ENCODE results near the gene CBLB.

The CBLB gene

DNA sequence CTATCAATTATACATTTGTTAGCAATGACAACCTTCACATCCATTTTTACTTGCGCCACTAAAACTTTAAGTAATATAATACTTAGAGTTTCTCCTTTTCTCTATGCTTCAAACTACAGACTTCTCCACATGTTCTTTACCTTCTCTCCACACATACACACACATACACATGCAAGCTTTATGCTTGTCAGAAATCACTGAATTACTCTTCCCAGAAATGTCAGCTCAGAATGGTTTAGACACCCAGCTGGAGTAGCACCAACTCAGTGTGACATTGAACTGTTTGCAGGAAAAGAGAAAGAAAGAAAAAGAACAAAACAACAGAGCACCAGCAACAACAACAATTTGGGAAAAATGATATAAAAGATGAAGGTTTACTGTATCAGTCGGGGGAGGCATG lies 20.9 kb downstream of the CBLB start:
- no peak for DNase-seq (ENCODE audit: low read depth in 1 of 2, low spot score in 1 of 2)

DNA sequence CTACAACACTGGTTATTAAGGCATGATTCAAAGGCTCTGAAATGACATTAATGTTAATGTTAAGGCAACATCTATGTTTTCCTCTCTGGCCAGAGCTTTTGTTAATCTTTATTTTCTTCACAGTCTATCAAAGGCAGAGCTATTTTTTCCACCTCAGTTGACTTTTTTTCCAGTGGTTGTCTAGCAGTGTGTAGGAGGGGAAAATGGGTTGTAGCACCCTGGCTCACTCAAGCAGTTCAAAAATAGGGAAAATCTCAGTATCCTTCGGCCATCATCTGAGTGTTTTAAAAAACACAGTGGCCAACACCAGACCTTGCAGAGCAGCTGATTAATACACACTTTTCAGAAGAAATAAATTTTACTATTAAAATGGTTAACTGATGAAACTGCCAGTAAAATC lies 21.4 kb downstream of the CBLB start:
- no peak for DNase-seq (ENCODE audit: low read depth in 1 of 2, low spot score in 1 of 2)

DNA sequence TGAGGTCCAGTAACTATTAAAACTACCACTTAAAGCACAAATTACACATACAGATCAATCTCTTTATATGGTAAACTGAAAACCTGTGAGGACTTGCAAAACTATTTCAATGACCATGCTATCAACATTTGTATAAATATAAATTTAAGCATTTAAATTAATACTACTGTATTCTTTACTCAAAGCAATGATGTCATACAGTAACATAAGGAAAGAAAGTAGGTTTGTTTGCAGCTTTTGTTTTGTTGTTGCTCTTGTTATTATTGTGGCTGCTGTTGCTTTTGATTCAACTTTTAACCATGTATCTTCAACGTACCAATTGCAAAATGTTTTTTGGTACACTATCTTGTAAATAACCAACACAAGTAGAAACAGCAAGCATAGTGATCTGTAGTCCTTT lies 22.0 kb downstream of the CBLB start:
- DNase-seq (ENCODE audit: low read depth in 1 of 2, low spot score in 1 of 2): no peak

DNA sequence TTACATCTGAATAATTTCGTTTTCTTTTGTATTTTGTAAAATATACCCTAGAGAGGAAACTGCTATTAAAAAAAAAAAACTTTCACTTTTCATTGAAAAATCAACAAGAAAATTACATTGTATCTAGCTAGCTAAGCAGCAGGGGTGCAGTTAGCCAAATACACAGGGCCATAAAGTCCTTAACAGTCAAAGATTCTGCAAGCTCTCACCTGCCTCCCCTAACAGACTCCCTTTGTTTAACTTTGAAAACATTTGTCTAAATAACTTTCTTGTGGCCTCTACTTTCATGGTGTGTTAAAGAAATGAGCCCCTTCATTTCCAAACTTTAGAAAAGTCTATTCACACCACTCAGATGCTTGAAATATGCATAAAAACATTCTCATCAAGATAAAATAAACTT lies 23.3 kb downstream of the CBLB start:
- no peak for DNase-seq (ENCODE audit: low read depth in 1 of 2, low spot score in 1 of 2)

DNA sequence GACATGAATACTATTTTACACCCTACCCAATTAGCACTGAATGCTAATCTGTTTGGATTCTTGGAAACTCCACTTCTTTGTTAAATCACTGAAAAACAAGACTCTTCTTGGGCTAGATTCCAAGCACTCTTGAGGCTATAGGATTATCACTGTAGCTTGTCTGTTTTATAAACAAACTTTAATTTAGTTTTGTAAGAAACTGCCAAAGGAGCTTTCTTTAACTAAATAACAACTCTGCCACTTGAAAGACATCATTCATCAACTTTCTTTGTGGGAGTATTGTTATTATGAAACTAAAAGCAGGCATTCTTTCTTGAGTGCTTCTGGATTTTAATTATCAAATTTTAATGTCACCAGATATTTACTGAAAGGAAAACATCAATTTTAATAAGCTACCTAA lies 24.1 kb downstream of the CBLB start:
- no peak for DNase-seq (ENCODE audit: low read depth in 1 of 2, low spot score in 1 of 2)

DNA sequence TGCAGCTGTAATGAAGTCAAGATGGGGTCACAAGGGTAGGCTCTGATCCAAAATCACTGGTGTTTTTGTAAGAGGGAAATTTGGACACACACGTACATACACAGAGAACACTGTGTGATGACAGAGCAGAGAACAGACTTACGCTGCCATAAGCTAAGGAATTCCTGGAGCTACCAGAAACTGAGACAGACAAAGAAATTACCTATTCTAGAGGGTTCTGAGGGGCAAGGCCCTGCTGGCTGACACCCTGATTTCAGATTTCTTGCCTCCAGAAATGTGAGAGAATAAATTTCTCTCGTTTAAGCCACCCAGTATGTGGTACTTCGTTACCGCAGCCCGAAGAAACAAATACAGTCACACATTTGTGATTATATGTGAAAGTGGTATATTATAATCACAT lies 24.8 kb downstream of the CBLB start:
- no peak for DNase-seq (ENCODE audit: low read depth in 1 of 2, low spot score in 1 of 2)

DNA sequence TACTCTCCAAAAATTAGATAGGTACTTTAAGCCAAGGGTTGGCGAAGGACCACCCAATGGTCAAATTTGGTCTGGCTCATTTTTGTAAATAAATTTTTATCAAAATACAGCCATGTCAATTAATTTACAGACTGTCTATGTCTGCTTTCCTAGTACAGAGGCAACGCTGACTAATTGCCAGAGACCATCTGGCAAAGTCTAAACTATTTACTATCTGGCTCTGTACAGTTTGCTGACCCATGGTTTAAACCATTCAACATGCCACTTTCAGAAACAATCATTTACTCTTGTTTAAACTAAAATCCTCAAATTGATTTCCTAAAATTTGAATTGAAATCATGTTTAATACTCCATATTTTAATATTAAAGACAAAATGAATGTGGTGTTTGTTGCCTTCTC lies 25.9 kb downstream of the CBLB start:
- DNase-seq (ENCODE audit: low read depth in 1 of 2, low spot score in 1 of 2): no peak

DNA sequence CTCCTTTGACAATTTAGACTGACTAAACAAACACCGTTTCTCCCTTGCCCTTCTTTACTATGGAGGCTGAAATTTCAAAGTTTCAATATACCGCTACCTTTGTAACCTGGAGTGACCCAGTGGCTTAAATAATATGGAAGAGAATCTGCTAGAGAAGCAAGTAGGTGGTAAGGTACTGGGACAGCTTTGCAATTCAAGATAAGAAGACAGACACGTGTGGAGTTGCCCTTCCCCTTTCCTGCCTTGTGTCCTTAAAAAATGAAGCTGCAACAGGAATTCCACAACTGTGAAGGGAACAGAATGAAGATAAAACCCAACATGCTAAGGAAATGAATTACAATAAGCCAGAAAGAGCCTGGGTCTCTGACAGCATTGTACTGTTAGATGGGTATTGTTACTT lies 26.4 kb downstream of the CBLB start:
- DNase-seq (ENCODE audit: low read depth in 1 of 2, low spot score in 1 of 2): no peak

DNA sequence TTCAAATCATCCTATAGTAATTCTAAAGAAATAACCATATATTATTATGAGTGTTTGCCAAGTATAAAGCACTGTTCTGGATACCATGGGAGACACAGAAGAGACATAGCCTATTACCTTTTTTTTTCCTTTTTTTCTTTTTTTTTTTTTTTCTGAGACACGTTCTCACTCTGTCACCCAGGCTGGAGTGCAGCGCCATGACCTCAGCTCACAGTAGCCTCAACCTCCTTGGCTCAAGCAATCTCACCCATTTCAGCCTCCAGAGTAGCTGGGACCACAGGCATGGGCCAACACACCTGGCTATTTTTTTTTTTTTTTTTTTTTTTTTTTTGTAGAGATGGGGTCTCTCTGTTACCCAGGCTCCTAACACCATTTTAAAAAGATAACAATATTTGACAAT lies 30.9 kb downstream of the CBLB start:
- DNase-seq (ENCODE audit: low read depth in 1 of 2, low spot score in 1 of 2): no peak

DNA sequence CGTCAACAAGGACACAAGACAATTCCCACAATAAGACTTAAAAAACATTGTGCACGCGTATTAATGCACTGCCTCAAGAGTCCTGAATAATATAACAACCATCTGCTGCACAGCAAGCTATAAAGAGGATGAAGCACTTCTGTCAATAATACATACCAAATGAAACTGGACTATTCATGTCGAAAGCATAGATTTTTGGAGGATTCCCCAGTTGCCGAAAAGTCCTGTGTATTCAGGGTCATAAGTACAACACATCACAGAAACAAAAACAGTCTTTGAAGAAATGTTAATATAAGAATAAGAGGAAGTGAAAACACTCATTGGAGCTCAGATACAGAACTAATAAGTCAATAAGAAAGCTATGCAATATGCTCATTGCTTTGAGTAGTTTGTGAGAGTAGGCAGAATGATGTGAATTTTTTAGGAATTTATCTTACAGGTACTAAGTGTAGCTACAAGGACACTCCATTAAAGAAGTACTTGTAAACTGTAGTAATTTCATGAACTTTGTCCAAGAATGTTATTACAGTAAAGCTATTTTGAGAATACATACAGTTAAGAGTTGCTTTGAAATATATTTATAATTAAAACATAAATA lies 31.6 kb downstream of the CBLB start:
- no peak for DNase-seq (ENCODE audit: low read depth in 1 of 2, low spot score in 1 of 2)

DNA sequence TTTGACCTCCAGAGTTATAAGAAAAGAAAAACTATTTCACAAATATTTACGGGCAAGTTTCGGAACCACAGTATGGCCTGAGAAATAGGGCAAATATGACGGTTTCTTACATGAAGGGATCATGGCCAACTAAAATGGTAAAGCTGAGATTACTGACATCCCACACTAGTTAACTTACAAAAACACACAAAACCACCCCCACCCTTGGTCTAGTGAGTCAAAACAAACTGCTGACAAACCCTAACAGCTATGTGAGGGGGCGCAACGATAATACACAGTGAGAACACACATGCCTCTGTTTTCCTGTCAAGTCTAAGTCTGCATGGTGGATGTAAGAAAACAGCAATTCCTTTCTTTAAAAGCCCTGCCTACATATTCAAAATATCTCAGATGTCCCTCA lies 32.3 kb downstream of the CBLB start:
- DNase-seq (ENCODE audit: low read depth in 1 of 2, low spot score in 1 of 2): no peak

DNA sequence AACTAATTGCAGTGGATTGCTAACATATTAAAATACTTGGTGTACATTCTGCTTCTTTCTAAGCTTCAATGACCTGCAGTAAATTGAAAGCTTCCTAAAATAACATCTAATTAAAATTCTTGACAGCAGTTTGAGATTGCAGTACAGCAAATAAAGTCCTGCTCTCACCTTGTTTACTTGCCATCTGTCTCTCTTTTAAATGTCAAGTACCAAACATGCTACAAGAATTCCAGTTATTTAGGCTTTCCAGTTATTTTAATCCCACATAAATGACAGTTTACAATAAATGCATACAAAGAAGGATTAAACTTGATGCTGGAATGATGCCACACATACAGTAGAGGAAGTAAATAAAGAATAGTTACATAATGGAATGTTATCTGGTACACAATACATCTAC lies 33.2 kb downstream of the CBLB start:
- DNase-seq (ENCODE audit: low read depth in 1 of 2, low spot score in 1 of 2): no peak

DNA sequence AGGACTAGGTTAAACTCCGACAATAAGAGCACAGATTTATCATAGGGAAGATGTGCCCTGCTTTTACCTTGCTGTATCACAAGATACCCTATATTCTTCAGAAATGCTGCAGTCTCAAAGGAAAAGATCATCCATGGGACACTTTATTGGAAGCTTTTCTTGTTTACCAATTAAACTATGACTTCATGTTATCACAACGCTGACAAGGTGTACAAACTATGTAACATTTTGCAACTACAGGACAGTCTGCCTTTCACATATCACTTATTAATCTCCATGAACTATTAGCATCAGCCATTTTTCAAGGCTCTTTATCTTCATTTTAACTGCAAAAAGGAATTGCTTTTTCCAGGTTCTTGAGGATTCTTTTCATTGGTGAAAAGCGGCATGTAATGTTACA lies 34.0 kb downstream of the CBLB start:
- no peak for DNase-seq (ENCODE audit: low read depth in 1 of 2, low spot score in 1 of 2)

DNA sequence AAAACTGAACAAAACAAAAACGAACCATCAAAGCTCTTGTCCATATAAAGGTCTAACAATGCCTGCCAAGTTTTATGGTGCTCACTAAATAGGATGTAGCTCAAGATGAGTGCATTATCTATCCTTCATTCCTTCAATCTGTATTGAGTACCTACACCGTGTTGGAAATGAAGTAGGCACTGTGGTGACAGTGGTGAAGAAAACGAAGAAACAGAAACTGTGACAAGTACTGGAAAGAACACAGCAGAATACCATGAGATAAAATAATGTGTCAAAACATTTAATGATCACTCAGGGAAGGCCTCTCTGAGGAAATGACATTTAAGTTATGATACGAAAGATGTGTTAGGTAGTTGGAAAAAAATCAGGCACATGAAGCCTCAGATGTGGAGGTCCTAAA lies 36.2 kb downstream of the CBLB start:
- no peak for DNase-seq (ENCODE audit: low read depth in 1 of 2, low spot score in 1 of 2)

DNA sequence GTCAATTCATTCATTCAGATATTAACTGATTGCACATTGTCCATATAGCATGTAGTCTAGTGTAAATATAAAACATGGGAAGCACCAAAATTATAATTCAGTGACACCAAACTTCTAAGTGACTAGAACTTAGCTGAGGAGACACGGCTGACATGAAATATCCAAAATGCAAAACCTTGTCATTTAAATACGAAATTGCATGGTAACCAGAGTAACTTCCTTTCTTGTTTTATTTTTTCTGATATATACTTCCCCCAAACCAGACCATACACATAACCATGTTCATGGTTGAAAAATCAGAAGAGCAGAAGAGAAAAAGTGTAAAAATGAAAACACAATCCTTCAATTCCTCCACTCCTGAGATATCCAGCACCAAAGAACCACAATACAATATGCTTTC lies 38.0 kb downstream of the CBLB start:
- DNase-seq (ENCODE audit: low read depth in 1 of 2, low spot score in 1 of 2): no peak

DNA sequence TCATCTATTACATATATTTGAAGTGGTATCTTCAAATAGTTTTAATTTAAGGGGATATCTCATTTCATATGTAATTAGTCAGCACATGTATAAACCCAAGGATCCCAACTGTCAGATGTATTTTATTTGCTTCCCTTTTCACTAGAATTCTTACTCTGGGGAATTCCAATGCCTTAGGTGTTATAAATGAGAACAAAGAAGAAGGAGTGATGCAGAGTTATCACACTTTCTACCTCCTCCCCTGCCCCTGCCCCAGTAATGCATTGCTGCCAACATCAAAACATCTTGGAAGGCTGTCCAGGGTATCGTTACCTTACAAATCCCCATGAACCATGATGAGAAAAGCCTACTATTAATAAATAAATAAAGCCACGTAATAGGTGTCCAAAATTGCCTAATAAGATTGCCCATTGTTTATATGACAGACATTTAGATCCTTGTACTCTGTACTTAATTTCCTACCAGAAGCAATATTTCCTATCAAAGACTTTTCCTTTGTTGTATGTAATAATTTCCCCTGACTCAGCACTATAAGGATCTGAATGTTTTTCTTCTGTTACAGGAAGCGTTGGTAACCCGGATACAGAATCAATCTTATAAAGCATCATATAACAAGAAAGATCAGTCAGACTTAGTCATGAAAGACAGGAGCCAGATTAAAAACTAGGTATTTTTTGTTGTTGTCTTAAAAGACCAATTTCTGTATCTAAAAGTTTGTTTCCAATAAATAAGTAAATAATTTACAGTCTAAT lies 38.8 kb downstream of the CBLB start:
- no peak for DNase-seq (ENCODE audit: low read depth in 1 of 2, low spot score in 1 of 2)

DNA sequence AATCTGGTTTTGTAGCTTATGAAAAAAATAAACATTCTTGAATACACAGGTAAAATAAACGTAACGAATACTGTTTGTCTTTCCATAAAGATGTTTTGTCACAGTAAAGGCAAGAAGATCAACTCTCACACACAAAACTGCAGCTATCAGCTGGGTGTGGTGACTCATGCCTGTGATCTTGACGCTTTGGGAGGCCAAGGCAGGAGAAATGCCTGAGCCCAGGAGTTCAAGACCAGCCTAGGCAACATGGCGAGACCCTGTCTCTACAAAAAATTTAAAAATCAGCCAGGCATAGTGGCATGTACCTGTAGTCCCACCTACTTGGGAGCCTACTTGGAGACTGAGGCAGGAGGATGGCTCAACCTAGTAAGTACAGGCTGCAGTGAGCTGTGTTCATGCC lies 39.6 kb downstream of the CBLB start:
- DNase-seq (ENCODE audit: low read depth in 1 of 2, low spot score in 1 of 2): no peak

DNA sequence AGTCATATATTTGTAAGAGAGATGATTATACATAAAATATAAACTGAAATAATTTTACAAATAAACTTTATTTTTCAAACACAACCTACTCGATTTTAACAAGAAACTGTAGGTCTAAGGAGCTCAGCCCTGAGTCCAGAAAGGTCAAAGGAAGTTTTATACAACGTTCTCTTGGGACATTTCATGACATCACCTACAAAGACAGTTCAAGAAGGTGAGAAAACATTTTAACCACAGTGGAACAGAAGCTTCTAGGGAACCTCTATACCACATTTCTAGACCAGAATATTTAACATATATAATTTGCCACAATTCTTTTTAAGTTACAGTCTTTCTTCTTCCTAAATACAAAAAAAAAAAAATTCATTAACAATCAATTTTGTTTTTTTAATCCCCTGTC lies 40.1 kb downstream of the CBLB start:
- no peak for DNase-seq (ENCODE audit: low read depth in 1 of 2, low spot score in 1 of 2)

DNA sequence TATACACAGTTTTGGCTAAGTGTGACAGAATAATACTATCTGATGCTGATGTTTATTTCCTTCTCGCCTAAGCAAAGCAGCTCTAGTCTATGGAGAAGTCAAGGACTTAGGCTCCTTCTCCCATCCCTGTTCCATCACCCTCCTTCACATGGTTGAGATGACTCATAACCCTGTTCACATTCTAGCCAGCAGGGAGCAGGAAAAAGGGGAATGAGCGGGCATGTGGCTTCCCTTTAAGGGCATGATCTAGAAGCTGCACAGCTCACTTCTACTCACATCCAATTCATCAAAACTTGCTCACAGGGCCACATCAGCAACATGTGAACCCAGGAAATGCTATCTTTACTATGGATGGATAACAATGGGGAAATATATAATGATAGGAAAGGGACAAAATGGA lies 40.9 kb downstream of the CBLB start:
- no peak for DNase-seq (ENCODE audit: low read depth in 1 of 2, low spot score in 1 of 2)

DNA sequence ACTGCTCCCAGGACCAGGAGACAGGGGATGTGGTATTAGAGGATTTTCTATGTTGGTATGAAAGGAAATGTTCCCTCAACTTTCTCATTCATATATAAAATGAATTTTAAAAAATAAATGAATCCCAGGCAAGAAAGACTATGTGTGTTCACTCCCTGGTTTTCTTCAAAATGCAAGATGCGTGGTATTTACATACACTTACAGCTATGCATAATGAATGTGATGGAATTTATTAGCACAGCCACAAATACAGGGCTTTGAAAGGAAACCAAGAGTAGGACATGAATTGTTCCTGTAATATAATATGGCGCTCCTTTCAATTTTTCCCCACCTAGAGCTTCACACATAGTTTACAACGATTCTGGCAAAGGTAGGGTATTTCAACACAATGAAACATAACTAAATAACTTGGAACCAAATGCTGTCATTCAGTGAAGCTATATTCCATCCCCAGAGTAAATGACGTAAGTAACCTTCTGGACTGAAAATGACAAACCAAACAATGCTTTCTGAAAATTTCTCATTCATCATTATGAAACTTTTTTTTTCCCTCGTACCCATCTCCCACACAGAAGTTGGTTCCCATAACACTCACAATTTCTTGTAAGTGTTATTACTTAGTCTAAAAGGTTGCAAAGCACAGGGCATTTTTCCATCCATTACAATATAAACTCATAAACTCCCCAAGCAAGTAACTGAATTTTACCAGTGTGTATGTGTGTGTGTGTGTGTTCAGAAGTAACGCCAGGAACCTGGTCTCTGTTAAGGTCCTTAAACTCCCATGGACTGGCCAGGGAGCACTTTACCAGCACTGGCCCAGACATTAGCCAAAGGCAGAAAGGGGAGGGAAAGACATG lies 41.8 kb downstream of the CBLB start:
- no peak for DNase-seq (ENCODE audit: low read depth in 1 of 2, low spot score in 1 of 2)

DNA sequence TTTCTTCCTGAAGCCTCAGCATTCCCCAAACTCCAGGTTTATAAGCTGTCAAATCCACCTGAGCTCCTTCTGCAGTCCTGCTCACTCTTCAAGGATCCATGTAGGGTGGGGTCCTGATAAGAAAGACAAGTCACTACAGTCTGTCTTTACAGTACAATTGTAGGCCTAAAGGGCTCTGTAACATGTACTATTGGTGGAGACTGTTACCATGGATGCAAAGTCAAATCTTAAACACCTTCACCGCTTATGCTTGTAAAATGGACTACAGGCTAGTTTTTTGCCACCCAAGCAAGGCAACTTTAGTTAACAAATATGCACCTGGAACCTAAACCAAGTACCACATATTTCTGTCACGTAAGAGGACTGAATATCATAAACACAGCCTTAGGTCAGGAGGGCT lies 44.7 kb downstream of the CBLB start:
- no peak for DNase-seq (ENCODE audit: low read depth in 1 of 2, low spot score in 1 of 2)

DNA sequence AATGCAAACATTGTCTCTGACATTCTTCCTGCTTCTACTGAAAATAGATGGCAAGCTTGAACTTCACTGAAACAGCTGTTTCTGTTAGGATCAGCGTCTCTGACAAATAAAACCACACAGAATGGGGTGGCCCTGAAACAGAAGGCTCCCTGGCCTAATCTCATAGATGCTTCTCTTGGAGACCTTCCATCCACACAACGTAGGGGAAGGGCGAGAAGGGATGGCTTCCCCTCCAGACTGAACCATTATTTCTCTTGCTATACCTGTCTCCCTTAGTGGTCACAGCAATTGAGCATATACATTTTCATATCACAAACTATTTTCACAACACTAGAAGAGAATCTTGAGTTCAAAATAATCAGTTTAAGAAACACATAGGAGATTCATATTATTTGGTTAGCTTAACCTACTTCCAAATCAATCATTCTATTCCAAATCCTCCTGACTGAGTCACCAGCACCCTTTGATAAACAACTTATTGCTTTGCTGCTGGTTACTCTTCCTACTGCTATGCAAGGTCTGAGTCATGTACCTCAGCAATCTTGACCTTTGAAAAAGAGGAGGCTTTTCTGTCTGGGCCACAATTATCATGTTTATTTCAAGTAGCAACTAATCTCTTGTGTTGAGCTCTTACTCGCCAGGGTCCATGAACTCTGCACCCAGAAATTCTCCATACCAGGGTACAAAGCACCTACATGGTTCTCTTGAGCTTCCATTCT lies 45.5 kb downstream of the CBLB start:
- no peak for DNase-seq (ENCODE audit: low read depth in 1 of 2, low spot score in 1 of 2)

Data from activated CD4-positive, alpha-beta T cell treated with anti-CD3 and anti-CD28 coated beads, Interleukin-2, amount 50 U/mL, for 24 hours (primary cell).